Central memory CD8-positive, alpha-beta T cell (primary cell): ENCODE data around the gene TREML4.
"Not testable (repeated sequence)": the region's sequence is repeated elsewhere in the genome, so short reads cannot be mapped to it uniquely, and the experiment has no call there.

Experiments
- ATAC-seq: fragments of 150-1000 bp; cut with Tn5 transposase; replicated peaks from 2 replicates; pipeline ENCODE4 v1.10.0; 2022; ENCODE audit warnings: mild to moderate bottlenecking, moderate FRiP score, moderate number of reproducible peaks; ENCODE audit not compliant: poor library complexity, severe bottlenecking; ENCODE audit errors: extremely low read depth
- DNase-seq, 2 donors: peaks; one replicate each; pipeline ENCODE4 v3.0.0; 2021; ENCODE audit warnings: low spot score in 2 of 2
- H3K27ac Mint-ChIP-seq: one replicate; pipeline ENCODE4 v1.8.0; 2022; ENCODE audit warnings: low read depth, mild to moderate bottlenecking, moderate library complexity, mixed read lengths
- H3K27me3 Mint-ChIP-seq: one replicate; pipeline ENCODE4 v1.8.0; 2022; ENCODE audit warnings: mixed read lengths
- H3K36me3 Mint-ChIP-seq: one replicate; pipeline ENCODE4 v1.8.0; 2022; ENCODE audit warnings: mild to moderate bottlenecking, moderate library complexity, mixed read lengths; ENCODE audit not compliant: insufficient read depth
- H3K4me1 Mint-ChIP-seq: one replicate; pipeline ENCODE4 v1.8.0; 2022; ENCODE audit warnings: mixed read lengths
- H3K4me3 Mint-ChIP-seq: one replicate; pipeline ENCODE4 v1.8.0; 2022; ENCODE audit warnings: mild to moderate bottlenecking, moderate library complexity, mixed read lengths
- H3K9me3 Mint-ChIP-seq: one replicate; pipeline ENCODE4 v1.8.0; 2022; ENCODE audit warnings: mixed read lengths

The TREML4 gene, protein sequence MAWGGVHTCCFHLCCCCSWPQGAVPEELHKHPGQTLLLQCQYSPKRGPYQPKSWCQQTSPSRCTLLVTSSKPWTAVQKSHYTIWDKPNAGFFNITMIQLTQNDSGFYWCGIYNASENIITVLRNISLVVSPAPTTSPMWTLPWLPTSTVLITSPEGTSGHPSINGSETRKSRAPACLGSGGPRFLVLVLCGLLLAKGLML

DNA sequence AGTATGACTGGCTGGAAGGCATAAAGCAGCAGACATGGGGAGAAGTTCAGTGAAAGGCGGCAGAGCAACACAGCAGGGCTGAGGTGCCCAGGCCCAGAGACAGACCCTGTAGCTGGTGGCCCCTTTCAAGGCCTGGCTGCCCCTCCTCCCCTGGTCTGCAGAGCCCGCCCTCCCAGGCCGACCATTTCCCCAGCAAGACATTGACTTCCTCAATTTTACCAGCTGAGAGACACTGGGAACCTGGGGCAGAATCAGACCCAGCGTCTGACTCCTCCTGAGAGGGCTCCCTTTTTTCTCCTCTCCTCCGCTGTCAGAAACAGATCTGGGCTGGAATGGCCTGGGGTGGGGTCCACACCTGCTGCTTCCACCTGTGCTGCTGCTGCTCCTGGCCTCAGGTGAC, at the start of gene TREML4:
Gene TREML4, plus strand, starts transcription at position 254 of the 400 bp plus-strand sequence. Its CDS starts 79 bp downstream, at position 333.
- Mint-ChIP-seq H3K4me3 (no peak within 1 kb of the TSS), H3K36me3 (no peaks in the 10 kb centered on the region), H3K4me1 (no peaks in the 10 kb centered on the region), H3K27me3 (peaks cover 26% of the 10 kb centered on the region), H3K9me3 (no peaks in the 10 kb centered on the region), H3K27ac (no peak within 1 kb of the TSS)
- no peak for DNase-seq
- no peak for ATAC-seq

DNA sequence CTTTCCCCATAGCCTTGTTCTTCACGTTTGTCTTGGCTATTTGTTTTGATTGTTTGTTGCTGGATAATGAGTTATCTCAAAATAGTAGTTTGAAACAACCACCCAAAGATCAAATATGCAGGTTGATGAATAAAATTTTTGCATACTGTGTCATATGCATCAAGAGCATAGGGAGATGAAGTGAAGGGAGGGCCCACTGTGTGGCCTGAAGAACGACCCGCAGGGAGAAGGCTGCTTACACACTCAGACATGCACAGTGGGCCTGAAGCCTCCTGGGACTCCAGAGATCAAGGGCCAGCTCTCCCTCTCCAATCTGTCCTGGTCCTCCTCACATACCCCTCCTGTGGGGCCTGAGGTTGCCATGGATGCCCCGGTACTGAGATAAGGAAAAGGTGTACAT, 49.0 kb upstream of the TREML4 start:
- Mint-ChIP-seq H3K27ac (no peak overlapping the region), H3K27me3 (peaks cover 9% of the 10 kb centered on the region), H3K36me3 (no peaks in the 10 kb centered on the region), H3K4me3 (no peak overlapping the region), H3K4me1 (peaks cover 11% of the 10 kb centered on the region), H3K9me3 (no peaks in the 10 kb centered on the region)
- DNase-seq: no peak
- ATAC-seq: no peak

DNA sequence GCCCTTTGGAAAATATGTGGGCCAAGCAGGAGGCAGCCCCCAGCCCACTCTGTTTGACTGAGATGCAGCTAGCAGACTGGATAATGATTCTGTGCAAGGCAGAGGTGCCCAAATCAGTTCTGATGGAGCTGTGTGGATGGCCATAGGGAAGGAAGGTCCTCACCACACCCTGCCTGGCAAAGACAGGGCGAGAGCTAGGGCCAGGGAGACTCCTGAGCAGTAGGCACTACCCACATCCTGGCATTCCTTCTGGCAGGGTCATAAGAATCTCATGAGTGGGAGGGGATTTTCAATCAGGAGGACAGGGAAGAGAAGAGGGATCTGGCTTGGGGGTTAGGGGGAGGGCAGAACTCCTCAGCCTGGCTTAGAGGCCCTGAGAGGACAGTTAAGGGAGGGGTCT, 46.6 kb upstream of the TREML4 start:
- ATAC-seq (no peak), DNase-seq (no peak)
- no peaks in the 10 kb centered on the region for H3K27me3 Mint-ChIP-seq
- peaks cover 24% of the 10 kb centered on the region for H3K4me1 Mint-ChIP-seq
- H3K9me3 Mint-ChIP-seq: no peaks in the 10 kb centered on the region
- no peak overlapping the region for H3K4me3 Mint-ChIP-seq
- no peaks in the 10 kb centered on the region for H3K36me3 Mint-ChIP-seq
- H3K27ac Mint-ChIP-seq: no peak overlapping the region

DNA sequence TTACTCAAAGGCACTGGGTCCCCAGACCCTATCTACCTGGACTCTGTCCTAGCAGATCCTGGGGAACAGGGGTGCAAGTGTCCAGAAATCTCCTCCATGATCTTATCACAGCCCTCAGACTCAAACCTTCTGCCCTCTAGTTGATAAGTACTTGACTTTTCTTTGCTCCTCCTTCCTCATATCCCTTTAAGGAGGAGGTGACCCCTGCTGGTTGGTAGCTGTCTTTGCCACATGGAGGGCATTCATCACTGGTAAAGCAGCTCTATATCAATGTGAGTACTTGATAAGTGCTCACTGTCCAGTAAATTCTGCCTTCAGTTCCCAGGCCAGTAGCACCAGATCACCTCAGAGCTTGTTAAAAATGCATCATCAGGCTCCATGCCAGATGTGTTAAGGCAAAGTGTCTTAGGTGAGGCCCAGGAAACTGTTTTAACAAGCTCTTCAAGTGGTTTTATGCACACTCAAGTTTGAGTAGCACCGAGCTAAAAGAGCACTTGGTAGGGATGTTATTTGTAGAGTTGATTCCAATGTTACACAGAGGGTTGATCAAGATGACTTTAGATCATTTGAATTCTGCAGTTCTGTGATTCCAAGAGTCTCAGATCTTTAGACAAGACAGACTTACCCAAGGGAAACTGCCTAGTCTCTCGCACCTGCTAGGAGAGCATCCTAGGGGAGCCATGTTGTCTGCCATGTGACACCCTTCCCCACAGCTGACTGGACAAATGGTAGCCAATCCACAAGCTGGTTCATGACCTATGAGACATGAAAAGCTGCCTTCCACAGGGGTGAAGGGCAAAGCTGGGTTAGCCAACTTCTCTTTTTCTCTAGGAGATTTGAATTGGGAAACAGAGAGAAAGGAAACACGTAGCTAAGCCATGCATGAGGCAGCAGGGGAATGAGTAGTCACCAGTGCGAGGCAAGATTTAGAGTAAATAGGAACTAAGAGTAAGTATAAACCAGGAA, 45.8 kb upstream of the TREML4 start:
- Mint-ChIP-seq H3K27me3 (no peaks in the 10 kb centered on the region), H3K9me3 (no peaks in the 10 kb centered on the region), H3K4me1 (peaks cover 28% of the 10 kb centered on the region), H3K27ac (peak overlapping the region; percentile 5), H3K4me3 (no peak overlapping the region), H3K36me3 (no peaks in the 10 kb centered on the region)
- peak in 1 of 2 donors; percentile 26 for DNase-seq
- peak; percentile 91 for ATAC-seq

DNA sequence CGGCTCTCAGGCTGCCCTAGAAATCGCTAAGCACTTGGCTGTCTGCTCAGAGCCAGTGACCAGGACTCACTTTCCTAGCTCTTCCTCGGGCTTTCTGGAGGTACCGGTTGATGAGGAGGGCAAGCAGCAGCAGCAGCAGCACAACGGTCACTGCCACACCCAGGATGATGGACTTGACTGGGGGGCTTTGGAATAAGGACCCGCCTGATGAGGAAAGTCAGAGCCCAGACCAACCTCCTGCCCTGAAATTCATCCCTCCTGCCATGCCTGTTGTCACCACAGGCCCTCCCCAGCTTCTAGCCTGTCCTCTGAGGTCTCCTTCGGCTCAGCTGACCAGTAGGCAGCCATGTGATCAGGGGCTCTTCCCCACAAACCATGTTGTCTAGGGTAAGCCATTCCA, 43.4 kb upstream of the TREML4 start:
- DNase-seq (no peak), ATAC-seq (no peak)
- Mint-ChIP-seq H3K4me1 (peaks cover 48% of the 10 kb centered on the region), H3K27me3 (no peaks in the 10 kb centered on the region), H3K4me3 (no peak overlapping the region), H3K36me3 (no peaks in the 10 kb centered on the region), H3K27ac (peak overlapping the region; percentile 76), H3K9me3 (no peaks in the 10 kb centered on the region)

DNA sequence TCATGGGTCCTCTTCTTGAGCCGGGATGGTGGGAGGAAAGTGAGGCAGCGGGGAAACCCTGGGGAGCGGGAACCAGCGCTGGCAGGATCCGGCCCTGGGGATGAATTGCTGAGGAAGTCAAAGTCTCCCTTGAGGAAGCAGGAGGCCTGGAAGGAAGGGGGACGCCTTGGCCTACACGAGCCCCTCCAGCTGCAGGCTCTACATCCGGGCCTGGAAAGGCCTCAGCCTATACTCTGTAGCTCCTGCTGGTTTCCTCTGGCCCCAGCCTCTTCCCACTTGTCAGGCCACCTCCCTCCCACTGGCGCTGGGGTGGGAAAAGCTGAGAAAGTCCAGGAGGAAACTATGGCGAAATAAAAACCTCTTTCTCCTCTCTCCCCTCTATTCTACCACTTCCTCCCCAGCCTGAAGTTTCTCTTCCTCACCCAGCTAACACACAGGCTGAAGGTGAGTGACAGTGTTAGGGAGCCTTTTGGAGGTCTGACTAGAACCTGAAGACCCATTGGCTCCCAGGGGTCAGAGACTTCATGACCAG, 42.1 kb upstream of the TREML4 start:
- Mint-ChIP-seq H3K4me1 (peaks cover 51% of the 10 kb centered on the region), H3K36me3 (no peaks in the 10 kb centered on the region), H3K27ac (peak overlapping the region; percentile 76), H3K4me3 (no peak overlapping the region), H3K9me3 (no peaks in the 10 kb centered on the region), H3K27me3 (no peaks in the 10 kb centered on the region)
- ATAC-seq: no peak
- no peak for DNase-seq

DNA sequence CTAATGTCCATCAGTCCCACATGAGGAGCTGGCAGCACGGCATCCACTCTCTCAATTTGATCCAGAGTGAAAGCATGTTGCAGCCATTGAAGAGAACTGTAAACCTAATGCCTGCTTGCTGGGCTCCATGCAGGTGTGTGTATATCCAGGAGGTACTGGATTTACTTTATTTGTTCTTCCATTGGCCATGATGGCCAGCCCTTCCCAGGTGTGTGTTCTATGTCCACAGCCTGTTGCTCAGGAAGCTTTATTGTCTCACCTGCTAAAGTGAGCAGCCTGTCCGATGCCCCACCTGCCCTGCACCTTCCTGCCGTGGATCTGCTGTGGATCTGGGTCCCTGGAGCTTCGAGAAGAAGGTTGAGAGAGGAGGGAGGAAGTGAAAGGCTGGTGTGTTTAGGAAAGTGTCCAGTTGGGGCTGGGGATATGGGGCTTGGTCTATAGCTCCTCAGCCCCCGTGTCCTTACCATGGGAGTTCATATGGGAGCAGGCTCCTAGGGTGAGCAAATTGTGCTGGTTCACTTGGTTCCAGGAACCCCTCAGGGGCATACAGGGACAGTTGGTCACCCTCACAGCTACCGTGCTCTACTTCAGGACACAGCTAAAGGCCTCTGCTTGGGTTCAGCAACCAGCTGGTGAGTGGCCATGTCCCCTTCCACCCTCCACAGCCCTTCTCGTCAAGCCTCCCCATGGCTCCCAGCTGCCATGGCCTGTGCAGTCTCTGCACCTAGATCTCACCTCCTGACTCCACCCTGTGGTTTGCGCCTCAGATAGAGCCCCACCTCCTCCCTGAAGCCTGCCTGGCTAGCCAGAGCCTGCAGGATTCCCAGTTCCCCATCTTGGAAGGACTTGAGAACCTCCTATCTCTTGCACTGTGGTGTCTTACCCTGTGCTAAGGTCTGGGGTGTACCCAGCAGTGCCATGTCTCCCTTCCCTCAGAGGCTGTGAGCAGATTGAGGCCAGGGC, 39.9 kb upstream of the TREML4 start:
- H3K9me3 Mint-ChIP-seq: no peaks in the 10 kb centered on the region

DNA sequence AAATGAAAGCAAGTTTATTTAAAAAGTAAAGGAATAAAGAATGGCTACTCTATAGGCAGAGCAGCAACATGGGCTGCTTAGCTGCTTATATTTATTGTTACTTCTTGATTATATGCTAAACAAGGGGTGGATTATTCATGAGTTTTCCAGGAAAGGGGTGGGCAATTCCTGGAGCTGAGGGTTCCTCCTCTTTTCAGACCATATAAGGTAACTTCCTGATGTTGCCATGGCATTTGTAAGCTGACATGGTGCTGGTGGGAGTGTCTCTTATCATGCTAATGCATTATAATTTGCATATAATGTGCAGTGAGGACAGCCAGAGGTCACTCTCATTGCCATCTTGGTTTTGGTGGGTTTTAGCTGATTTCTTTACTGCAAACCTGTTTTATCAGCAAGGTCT, 39.1 kb upstream of the TREML4 start:
- not testable (repeated sequence) for H3K27me3 Mint-ChIP-seq, H3K27ac Mint-ChIP-seq, H3K9me3 Mint-ChIP-seq, DNase-seq, H3K36me3 Mint-ChIP-seq, ATAC-seq, H3K4me3 Mint-ChIP-seq
- H3K4me1 Mint-ChIP-seq: peaks cover 67% of the 10 kb centered on the region

More for the DNA sequence above, 39.9 kb upstream of the TREML4 start:
- no peak overlapping the region for H3K27ac Mint-ChIP-seq
- no peak for ATAC-seq
- no peaks in the 10 kb centered on the region for H3K36me3 Mint-ChIP-seq
- no peaks in the 10 kb centered on the region for H3K27me3 Mint-ChIP-seq
- no peak overlapping the region for H3K4me3 Mint-ChIP-seq
- peaks cover 60% of the 10 kb centered on the region for H3K4me1 Mint-ChIP-seq
- DNase-seq: no peak

DNA sequence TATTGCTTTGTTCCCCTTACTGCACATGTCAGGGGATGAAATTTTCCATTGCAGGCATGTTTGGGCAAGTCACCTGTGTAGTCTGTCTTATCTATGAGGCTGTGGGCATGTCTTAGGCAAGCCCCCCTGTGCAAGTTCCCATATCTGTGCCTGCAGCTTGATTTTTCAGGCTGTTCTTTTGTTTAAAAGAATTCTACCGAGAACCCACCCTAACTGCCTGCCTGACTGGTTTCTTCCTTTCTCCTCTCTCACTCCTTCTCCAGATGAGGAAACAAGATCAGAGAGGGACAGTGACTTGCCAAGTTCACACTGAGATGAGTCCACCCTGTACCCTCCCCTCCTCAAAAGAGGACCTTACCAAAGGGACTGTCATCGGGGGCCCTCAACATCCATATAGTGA, 38.2 kb upstream of the TREML4 start:
- Mint-ChIP-seq H3K9me3 (no peaks in the 10 kb centered on the region), H3K4me1 (peaks cover 77% of the 10 kb centered on the region), H3K27me3 (no peaks in the 10 kb centered on the region), H3K4me3 (no peak overlapping the region), H3K27ac (no peak overlapping the region), H3K36me3 (peaks cover 2% of the 10 kb centered on the region)
- DNase-seq: no peak
- no peak for ATAC-seq

DNA sequence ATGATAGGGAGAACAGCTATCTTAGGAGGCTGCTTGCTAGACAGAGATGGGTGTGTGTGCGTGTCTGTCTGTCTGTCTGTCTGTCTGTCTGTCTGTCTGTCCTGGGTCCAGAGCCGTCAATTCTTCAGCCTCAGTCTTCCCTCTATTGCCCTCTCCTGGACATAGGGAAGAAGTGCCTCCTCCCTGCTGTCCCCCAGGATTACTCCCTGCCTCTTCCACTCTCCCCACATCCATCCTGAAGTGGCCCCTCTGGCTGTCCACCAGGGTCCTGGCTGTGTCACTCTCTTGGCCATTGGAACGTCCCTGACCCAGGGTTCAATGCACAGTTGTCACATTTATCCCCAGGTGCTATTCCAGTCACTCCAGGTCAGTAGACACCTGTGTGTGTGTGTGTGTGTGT, 37.4 kb upstream of the TREML4 start:
- Mint-ChIP-seq H3K4me3 (no peak overlapping the region), H3K27me3 (no peaks in the 10 kb centered on the region), H3K36me3 (peaks cover 2% of the 10 kb centered on the region), H3K9me3 (no peaks in the 10 kb centered on the region), H3K27ac (peak overlapping the region; percentile 61), H3K4me1 (peaks cover 78% of the 10 kb centered on the region)
- DNase-seq (no peak), ATAC-seq (no peak)

DNA sequence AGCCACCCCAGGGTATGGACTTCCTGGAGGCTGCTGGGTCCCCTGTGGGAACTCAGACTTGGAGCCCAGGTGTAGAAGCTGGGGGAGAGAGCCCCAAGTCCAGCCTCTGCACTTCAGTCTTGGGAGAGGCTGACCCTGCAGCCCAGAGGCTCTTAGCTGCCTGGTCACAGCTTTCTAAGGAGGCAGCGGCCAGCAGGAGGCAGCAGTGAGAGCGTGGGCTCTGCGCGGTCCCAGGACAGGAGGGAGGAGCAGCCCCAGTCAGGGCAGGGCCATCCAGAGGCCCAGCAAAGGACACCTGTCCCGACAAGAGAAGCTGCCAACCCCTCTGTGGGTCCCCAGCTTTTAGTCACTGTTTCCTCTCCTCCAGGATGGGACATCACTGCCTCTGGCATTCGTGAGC, 36.6 kb upstream of the TREML4 start:
- Mint-ChIP-seq H3K27me3 (no peaks in the 10 kb centered on the region), H3K9me3 (no peaks in the 10 kb centered on the region), H3K4me3 (no peak overlapping the region), H3K4me1 (peaks cover 78% of the 10 kb centered on the region), H3K27ac (peak overlapping the region; percentile 61), H3K36me3 (peaks cover 2% of the 10 kb centered on the region)
- DNase-seq (peak in 1 of 2 donors; percentile 11), ATAC-seq (no peak)

DNA sequence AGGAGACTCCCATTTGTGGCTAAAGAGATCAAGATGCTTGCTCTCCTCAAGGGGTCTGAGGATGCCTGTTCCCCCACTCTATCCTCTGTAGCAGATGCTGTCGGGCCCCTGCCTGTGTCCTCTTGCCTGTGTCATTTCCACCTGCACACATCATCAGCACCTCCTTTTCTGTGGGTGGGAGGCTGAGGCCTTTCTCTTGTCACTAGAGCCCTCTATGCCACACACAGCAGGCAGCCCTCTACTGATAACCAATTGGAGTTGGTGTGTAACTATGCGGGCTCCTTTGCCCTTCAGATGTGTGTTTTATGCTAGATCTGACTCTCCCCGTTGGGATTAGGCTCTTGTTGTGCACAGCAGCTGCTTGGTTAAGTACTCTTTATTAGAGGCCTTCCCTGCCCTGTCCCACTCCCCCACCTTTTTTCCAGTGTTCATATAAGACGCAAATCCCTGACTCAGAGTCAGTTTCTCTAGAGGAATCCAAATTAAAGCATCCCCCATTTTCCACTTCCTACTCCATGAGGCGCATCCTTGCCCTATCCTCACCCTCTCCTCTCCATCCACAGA, 34.9 kb upstream of the TREML4 start:
- H3K4me3 Mint-ChIP-seq: peak overlapping the region; percentile 29
- H3K27me3 Mint-ChIP-seq: no peaks in the 10 kb centered on the region
- ATAC-seq (peak; percentile 81), DNase-seq (peak in 1 of 2 donors; percentile 8)
- peaks cover 84% of the 10 kb centered on the region for H3K4me1 Mint-ChIP-seq
- H3K27ac Mint-ChIP-seq: peak overlapping the region; percentile 84
- no peaks in the 10 kb centered on the region for H3K9me3 Mint-ChIP-seq
- peaks cover 2% of the 10 kb centered on the region for H3K36me3 Mint-ChIP-seq
